Measurements from ENCODE around the gene TRAIP.

- TF ChIP-seq CTCF (IDR thresholded peaks at IDR 0.05; ENCODE audit: low read depth, low read length, poor library complexity, severe bottlenecking) (no peak), EZH2phosphoT487 (IDR thresholded peaks at IDR 0.05; ENCODE audit: borderline replicate concordance, low read length) (no peak)
These were observed 74.8 kb downstream of the TRAIP start for GRCh38 chr3:49781415-49782199.
